ENCODE measurements around the gene TMPO.
A peak's percentile ranks its signal among the peaks of the same experiment; 100 is the strongest.

TMPO gene

GRCh38 chr12:98519257-98519907, 4.0 kb downstream of the TMPO start:
- no peak for DNase-seq
- in situ Hi-C loops (cut with HindIII; ENCODE audit: low pct_ligation_motif_present, low sequenced_read_pairs): no loop called here
- H3K27ac ChIP-seq: no peak overlapping the region
- H3K36me3 ChIP-seq (replicated peaks): no peaks in the 10 kb centered on the region
- H3K4me3 ChIP-seq (ENCODE audit: low read depth, low read length): no peak overlapping the region
- no peak for TF ChIP-seq CTCF (IDR thresholded peaks at IDR 0.05; ENCODE audit: low read depth, low read length, missing control alignments)
- no peaks in the 10 kb centered on the region for H3K27me3 ChIP-seq (replicated peaks)

- H3K27me3 ChIP-seq (replicated peaks): no peaks in the 10 kb centered on the region
- no peak overlapping the region for H3K4me3 ChIP-seq (ENCODE audit: low read depth, low read length)
- H3K27ac ChIP-seq: no peak overlapping the region
- H3K36me3 ChIP-seq (replicated peaks): peaks cover 5% of the 10 kb centered on the region
- no peak for TF ChIP-seq CTCF (IDR thresholded peaks at IDR 0.05; ENCODE audit: low read depth, low read length, missing control alignments)
- DNase-seq: no peak
- in situ Hi-C loops (cut with HindIII; ENCODE audit: low pct_ligation_motif_present, low sequenced_read_pairs): no loop called here
Observed at GRCh38 chr12:98530068-98530467, 14.7 kb downstream of the TMPO start.

- H3K36me3 ChIP-seq (replicated peaks): peaks cover 5% of the 10 kb centered on the region
- DNase-seq: peak; percentile 65
- H3K27ac ChIP-seq: no peak overlapping the region
- in situ Hi-C loops (cut with HindIII; ENCODE audit: low pct_ligation_motif_present, low sequenced_read_pairs): no loop called here
- no peaks in the 10 kb centered on the region for H3K27me3 ChIP-seq (replicated peaks)
- peak; percentile 65 for TF ChIP-seq CTCF (IDR thresholded peaks at IDR 0.05; ENCODE audit: low read depth, low read length, missing control alignments)
- no peak overlapping the region for H3K4me3 ChIP-seq (ENCODE audit: low read depth, low read length)
Observed at GRCh38 chr12:98532687-98533304, 17.4 kb downstream of the TMPO start.

GRCh38 chr12:98533723-98534251, 18.4 kb downstream of the TMPO start:
- no peak for TF ChIP-seq CTCF (IDR thresholded peaks at IDR 0.05; ENCODE audit: low read depth, low read length, missing control alignments)
- DNase-seq: no peak
- H3K27ac ChIP-seq: no peak overlapping the region
- in situ Hi-C loops (cut with HindIII; ENCODE audit: low pct_ligation_motif_present, low sequenced_read_pairs): no loop called here
- no peaks in the 10 kb centered on the region for H3K27me3 ChIP-seq (replicated peaks)
- H3K4me3 ChIP-seq (ENCODE audit: low read depth, low read length): no peak overlapping the region
- peaks cover 5% of the 10 kb centered on the region for H3K36me3 ChIP-seq (replicated peaks)

GRCh38 chr12:98538031-98538430, 22.6 kb downstream of the TMPO start:
- TF ChIP-seq CTCF (IDR thresholded peaks at IDR 0.05; ENCODE audit: low read depth, low read length, missing control alignments): no peak
- no peak overlapping the region for H3K27ac ChIP-seq
- H3K27me3 ChIP-seq (replicated peaks): no peaks in the 10 kb centered on the region
- in situ Hi-C loops (cut with HindIII; ENCODE audit: low pct_ligation_motif_present, low sequenced_read_pairs): no loop called here
- no peak for DNase-seq
- peaks cover 3% of the 10 kb centered on the region for H3K36me3 ChIP-seq (replicated peaks)
- no peak overlapping the region for H3K4me3 ChIP-seq (ENCODE audit: low read depth, low read length)

Measured in brain microvascular endothelial cell (primary cell).